ENCODE data around the gene SAPCD2. TPM values are rescaled to one million over a fixed set of nuclear protein-coding genes. Genes with fewer than 3 reads are reported as not detected.

The SAPCD2 gene
- total and polyA plus RNA-seq, 2 of the 8 experiments (the other 6 are each of a cell fraction or from before 2014, with no cell fraction given): 12.7 to 32.1 TPM

- Histone ChIP-seq H2BK120ac (replicated peaks; ENCODE audit: low read depth, low read length) (no peak overlapping the region), H2AK5ac (ENCODE audit: low read depth, low read length) (no peak overlapping the region), H3K9me3 (ENCODE audit: insufficient read depth in 2 of 2, low read depth in 1 of 2, low read length in 1 of 2) (no peaks in the 10 kb centered on the region), H3K23ac (ENCODE audit: insufficient read length) (no peak overlapping the region), H3K27me3 (replicated peaks in 1 of 4; ENCODE audit: control insufficient read depth in 3 of 4, extremely low read depth in 1 of 4, insufficient read depth in 3 of 4, low read length in 3 of 4) (peaks cover 14 to 39% (median 25%) of the 10 kb centered on the region in 4 experiments), H4K20me1 (replicated peaks in 1 of 2; ENCODE audit: control insufficient read depth in 1 of 2, insufficient read depth in 2 of 2, low read length in 2 of 2) (peaks cover 0 to 7% of the 10 kb centered on the region in 2 experiments), H3K36me3 (ENCODE audit: control insufficient read depth in 2 of 4, insufficient read depth in 4 of 4, low read length in 3 of 4) (no peaks in the 10 kb centered on the region; a peak in 1 of 8 replicates), H3K18ac (ENCODE audit: extremely low read depth, low read length) (no peak overlapping the region), H3K79me2 (ENCODE audit: control insufficient read depth in 1 of 2, insufficient read depth in 2 of 2, low read length in 2 of 2) (no peaks in the 10 kb centered on the region), H3K27ac (ENCODE audit: low read depth, low read length) (no peak overlapping the region), H3K4me2 (ENCODE audit: insufficient read depth in 1 of 2, low read depth in 2 of 2, low read length in 2 of 2) (no peak overlapping the region), H2BK15ac (ENCODE audit: low read length) (no peak overlapping the region), H4K91ac (replicated peaks; ENCODE audit: insufficient read length, low read length) (no peak overlapping the region), H3K79me1 (ENCODE audit: low read depth, low read length) (no peaks in the 10 kb centered on the region), H2BK20ac (ENCODE audit: low read length) (no peak overlapping the region), H3K4me1 (replicated peaks in 1 of 4; ENCODE audit: control insufficient read depth in 3 of 4, insufficient read depth in 4 of 4, low read length in 3 of 4) (peaks cover 0 to 20% (median 10%) of the 10 kb centered on the region in 4 experiments; a peak in 6 of 7 replicates), H3K4me3 (ENCODE audit: extremely low read depth in 1 of 4, insufficient read depth in 2 of 4, low read depth in 3 of 4, low read length in 4 of 4) (no peak overlapping the region), H3K56ac (replicated peaks; ENCODE audit: insufficient read length, low read depth, low read length) (no peak overlapping the region), H3K9ac (replicated peaks in 1 of 4; ENCODE audit: extremely low read depth in 1 of 4, low read depth in 3 of 4, low read length in 3 of 4) (no peak overlapping the region), H3K4ac (replicated peaks; ENCODE audit: insufficient read length, low read depth, low read length) (no peak overlapping the region), H2BK5ac (ENCODE audit: low read depth, low read length) (no peak overlapping the region), H2BK12ac (ENCODE audit: low read depth, low read length) (no peak overlapping the region), H3K14ac (ENCODE audit: insufficient read length) (no peak overlapping the region), H4K8ac (ENCODE audit: extremely low read depth, insufficient read depth, low read length) (no peak overlapping the region), H4K5ac (ENCODE audit: insufficient read length, low read depth, low read length) (no peak overlapping the region), H3K23me2 (ENCODE audit: low read depth, low read length) (peaks cover 22% of the 10 kb centered on the region; the same call in 1 of the 2 replicates), H2AFZ (ENCODE audit: low read length) (no peak overlapping the region)
- TF ChIP-seq SIN3A (conservative IDR thresholded peaks at IDR 0.05 in 1 of 2, IDR thresholded peaks at IDR 0.05 in 1 of 2; ENCODE audit: low read depth in 1 of 2, low read length in 2 of 2) (no peak), BRCA1 (IDR thresholded peaks at IDR 0.05; ENCODE audit: low read depth, low read length) (no peak), CHD1 (IDR thresholded peaks at IDR 0.05; ENCODE audit: low read depth, low read length) (no peak), RNF2 (IDR thresholded peaks at IDR 0.05; ENCODE audit: borderline replicate concordance, low read depth, low read length, missing control alignments, poor library complexity, severe bottlenecking) (no peak), CEBPB (IDR thresholded peaks at IDR 0.05; ENCODE audit: low read depth, low read length) (no peak), KDM4A (IDR thresholded peaks at IDR 0.05; ENCODE audit: low read depth, low read length, severe bottlenecking) (no peak)
- WGBS, 2 experiments (ENCODE audit: extremely low coverage in 1 of 2, insufficient coverage in 1 of 2, insufficient read length in 1 of 2, insufficient replicate concordance in 2 of 2, low coverage in 1 of 2, low lambda C conversion rate in 2 of 2, missing lambda C conversion rate in 1 of 2): 74% methylated on average over 8 of the region's 8 CpGs; no CpG with 5 or more reads in 1 of the 2 experiments
- DNase-seq (ENCODE audit: low read depth in 1 of 2, low spot score in 2 of 2) (no peak), FAIRE-seq (no peak)
- CTCF ChIA-PET (ENCODE audit: partially characterized antibody): interaction anchor here (0.8 to 2.2 kb wide), 7 partner anchors 13 to 154 kb away, joined by 3 to 13 read pairs (median 4); partner anchors contain the start of gene TMEM210
- POLR2A ChIA-PET (ENCODE audit: partially characterized antibody): interaction anchor here (0.7 to 1.2 kb wide), 2 partner anchors 13 to 66 kb away, joined by 3 read pairs; partner anchors contain the start of gene SAPCD2
These were observed 12.6 kb upstream of the SAPCD2 start for GRCh38 chr9:137082925-137083290.
